Skeletal muscle cell (primary cell): ENCODE results near the gene PTCD1.
A peak's percentile ranks its signal among the peaks of the same experiment; 100 is the strongest.
"Not testable (repeated sequence)": the region's sequence is repeated elsewhere in the genome, so short reads cannot be mapped to it uniquely, and the experiment has no call there.

Source experiments
- DNase-seq: peaks from one replicate; pipeline ENCODE4 v3.0.0-alpha.2; 2010; ENCODE audit warnings: low read depth
- H3K4me3 ChIP-seq: 2 replicates; pipeline ENCODE4 v1.5.1; 2011; ENCODE audit warnings: low read depth, mild to moderate bottlenecking, control low read depth, low read length, moderate library complexity

The PTCD1 gene

GRCh38 chr7:99415513-99416127 is 23.0 kb downstream of the PTCD1 start:
- not testable (repeated sequence) for DNase-seq, H3K4me3 ChIP-seq

GRCh38 chr7:99410635-99411034 is 28.0 kb downstream of the PTCD1 start:
- DNase-seq: no peak
- no peak overlapping the region for H3K4me3 ChIP-seq

GRCh38 chr7:99409806-99410205 is 28.8 kb downstream of the PTCD1 start:
- peak overlapping the region; percentile 87 for H3K4me3 ChIP-seq

GRCh38 chr7:99409192-99409572 is 29.4 kb downstream of the PTCD1 start:
- no peak for DNase-seq
- peak overlapping the region; percentile 87 for H3K4me3 ChIP-seq

More at GRCh38 chr7:99409806-99410205, 28.8 kb downstream of the PTCD1 start:
- DNase-seq: no peak

- DNase-seq: peak; percentile 81
- H3K4me3 ChIP-seq: peak within 1 kb of the TSS; percentile 87
Measured at GRCh38 chr7:99408379-99409191, 30.0 kb downstream of the PTCD1 start, which contains the start of the genes BUD31 and PDAP1. TSS of gene BUD31 (plus strand) at chr7:99408969. CDS start at chr7:99411093, 2,124 bp downstream. TSS of gene PDAP1 (minus strand) at chr7:99408597. CDS start at chr7:99408548, 49 bp downstream.

- DNase-seq: peak; percentile 63
- H3K4me3 ChIP-seq: peak overlapping the region; percentile 87
Measured at GRCh38 chr7:99407872-99408378, 30.7 kb downstream of the PTCD1 start.

GRCh38 chr7:99406557-99406956 is 32.0 kb downstream of the PTCD1 start:
- no peak for DNase-seq
- H3K4me3 ChIP-seq: no peak overlapping the region

- no peak for DNase-seq
- H3K4me3 ChIP-seq: no peak overlapping the region
Measured at GRCh38 chr7:99404977-99405320, 33.6 kb downstream of the PTCD1 start.

- no peak overlapping the region for H3K4me3 ChIP-seq
Measured at GRCh38 chr7:99404235-99404976, 34.2 kb downstream of the PTCD1 start.

GRCh38 chr7:99403764-99404163 is 34.8 kb downstream of the PTCD1 start:
- H3K4me3 ChIP-seq: no peak overlapping the region
- no peak for DNase-seq

More at GRCh38 chr7:99404235-99404976, 34.2 kb downstream of the PTCD1 start:
- peak; percentile 32 for DNase-seq

- DNase-seq: no peak
- no peak overlapping the region for H3K4me3 ChIP-seq
Measured at GRCh38 chr7:99402854-99403253, 35.7 kb downstream of the PTCD1 start.

GRCh38 chr7:99399597-99399996 is 39.0 kb downstream of the PTCD1 start:
- H3K4me3 ChIP-seq: no peak overlapping the region
- DNase-seq: no peak

- H3K4me3 ChIP-seq: no peak overlapping the region
- no peak for DNase-seq
Measured at GRCh38 chr7:99398891-99399445, 39.6 kb downstream of the PTCD1 start.

GRCh38 chr7:99397297-99397983 is 41.2 kb downstream of the PTCD1 start:
- DNase-seq: no peak
- no peak overlapping the region for H3K4me3 ChIP-seq

- no peak overlapping the region for H3K4me3 ChIP-seq
- no peak for DNase-seq
Measured at GRCh38 chr7:99396418-99397296, 41.9 kb downstream of the PTCD1 start.

- no peak overlapping the region for H3K4me3 ChIP-seq
- DNase-seq: no peak
Measured at GRCh38 chr7:99395616-99396327, 42.8 kb downstream of the PTCD1 start.

GRCh38 chr7:99394188-99394502 is 44.5 kb downstream of the PTCD1 start:
- DNase-seq: no peak
- H3K4me3 ChIP-seq: no peak overlapping the region
